Ascending aorta (tissue), 2 donors: ENCODE measurements around the gene UBE3C. TPM values are rescaled to one million over a fixed set of nuclear protein-coding genes. Genes with fewer than 3 reads are reported as not detected.

ENCODE experiments used
- DNase-seq, 2 donors: peaks; one replicate each; pipeline ENCODE4 v3.0.0-alpha.2; 2019; ENCODE audit warnings: low spot score in 2 of 2
- H3K27ac ChIP-seq, 2 donors: fragments of 200-600 bp; sonication (generic); one replicate each; pipeline ENCODE4 v1.5.1; 2016 to 2017; ENCODE audit warnings: mild to moderate bottlenecking in 1 of 2
- H3K27me3 ChIP-seq: fragments of 200-600 bp; sonication (generic); one replicate; pipeline ENCODE4 v1.5.1; 2017
- H3K36me3 ChIP-seq, 2 donors: fragments of 200-600 bp; sonication (generic); one replicate each; pipeline ENCODE4 v1.5.1; 2016
- H3K4me1 ChIP-seq, 2 donors: fragments of 200-600 bp; sonication (generic); one replicate each; pipeline ENCODE4 v1.5.1; 2016 to 2017; ENCODE audit warnings: mild to moderate bottlenecking in 1 of 2
- H3K4me3 ChIP-seq, 2 donors: fragments of 200-600 bp; sonication (generic); one replicate each; pipeline ENCODE4 v1.5.1; 2016 to 2017; ENCODE audit warnings: mild to moderate bottlenecking in 1 of 2
- H3K9me3 ChIP-seq, 2 donors: fragments of 200-600 bp; sonication (generic); one replicate each; pipeline ENCODE4 v1.5.1; 2016
- CTCF ChIP-seq, 3 experiments: fragments of 200-600 bp in 2 of 3; fragments of 450-650 bp in 1 of 3; sonication (generic) in 2 of 3; IDR thresholded peaks; one replicate each; pipeline ENCODE4 v1.5.1; 2016 to 2019; ENCODE audit warnings: antibody characterized with exemption in 3 of 3, mild to moderate bottlenecking in 1 of 3, moderate library complexity in 1 of 3
- intact Hi-C: fragments of 100-400 bp; cut with DNase I; formaldehyde crosslinking; loops from one replicate; pipeline ENCODE4 v1.15.1; 2023
- total RNA-seq: library from RNA; depleted of rRNA; stranded (reverse); fragments of >200 nt; gene quantifications from one replicate; pipeline ENCODE4 v1.1.0, GENCODE V29; 2016

The UBE3C gene
- total RNA-seq, 1 donor from 2014 or later: 31.7 TPM

- intact Hi-C loops: no loop called here
- no peaks in the 10 kb centered on the region for H3K27me3 ChIP-seq
- H3K9me3 ChIP-seq: no peaks in the 10 kb centered on the region
- H3K27ac ChIP-seq: no peak overlapping the region
- H3K36me3 ChIP-seq: no peaks in the 10 kb centered on the region
- peaks cover 5 to 8% of the 10 kb centered on the region in 2 donors for H3K4me1 ChIP-seq
- TF ChIP-seq CTCF (IDR thresholded peaks at IDR 0.05): no peak
- no peak for DNase-seq
- no peak overlapping the region for H3K4me3 ChIP-seq
Measured at GRCh38 chr7:157278167-157278790, 139.6 kb downstream of the UBE3C start.

GRCh38 chr7:157278791-157279724, 140.3 kb downstream of the UBE3C start:
- Histone ChIP-seq H3K36me3 (no peaks in the 10 kb centered on the region), H3K9me3 (no peaks in the 10 kb centered on the region), H3K4me3 (peak overlapping the region; percentile 59 to 72), H3K27ac (no peak overlapping the region), H3K4me1 (peaks cover 0 to 3% of the 10 kb centered on the region in 2 donors), H3K27me3 (no peaks in the 10 kb centered on the region)
- DNase-seq: no peak
- intact Hi-C loops: no loop called here
- TF ChIP-seq CTCF (IDR thresholded peaks at IDR 0.05): no peak

DNA sequence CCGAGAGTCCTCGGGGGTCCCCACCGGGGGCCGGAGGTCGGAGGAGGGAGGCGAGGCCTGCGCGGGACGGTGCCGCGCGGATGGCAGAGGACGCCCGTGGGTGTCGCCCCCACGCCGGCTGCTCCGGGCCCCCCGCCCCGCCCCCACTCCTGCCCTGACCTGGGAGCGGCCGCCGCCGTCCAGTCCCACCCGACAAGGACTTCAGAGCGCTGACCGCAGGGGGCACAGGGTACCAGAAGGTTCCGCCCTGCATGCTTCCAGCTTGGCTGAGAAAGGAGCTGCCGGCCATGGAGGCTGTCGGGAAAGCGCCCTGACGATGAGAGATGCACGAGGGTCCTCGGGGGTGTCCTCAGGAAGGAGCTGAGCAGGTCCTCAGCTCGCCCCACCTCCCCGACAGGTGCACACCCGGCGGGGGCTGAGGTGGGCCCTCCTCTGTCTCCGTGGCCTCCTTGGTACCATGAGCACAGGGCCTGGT, 141.1 kb downstream of the UBE3C start:
- DNase-seq: no peak
- TF ChIP-seq CTCF (IDR thresholded peaks at IDR 0.05): no peak
- Histone ChIP-seq H3K9me3 (peaks cover 0 to 5% of the 10 kb centered on the region in 2 donors), H3K4me3 (peak overlapping the region; percentile 59 to 72), H3K36me3 (no peaks in the 10 kb centered on the region), H3K27me3 (no peaks in the 10 kb centered on the region), H3K27ac (no peak overlapping the region), H3K4me1 (peaks cover 0 to 3% of the 10 kb centered on the region in 2 donors)
- intact Hi-C loops: no loop called here

DNA sequence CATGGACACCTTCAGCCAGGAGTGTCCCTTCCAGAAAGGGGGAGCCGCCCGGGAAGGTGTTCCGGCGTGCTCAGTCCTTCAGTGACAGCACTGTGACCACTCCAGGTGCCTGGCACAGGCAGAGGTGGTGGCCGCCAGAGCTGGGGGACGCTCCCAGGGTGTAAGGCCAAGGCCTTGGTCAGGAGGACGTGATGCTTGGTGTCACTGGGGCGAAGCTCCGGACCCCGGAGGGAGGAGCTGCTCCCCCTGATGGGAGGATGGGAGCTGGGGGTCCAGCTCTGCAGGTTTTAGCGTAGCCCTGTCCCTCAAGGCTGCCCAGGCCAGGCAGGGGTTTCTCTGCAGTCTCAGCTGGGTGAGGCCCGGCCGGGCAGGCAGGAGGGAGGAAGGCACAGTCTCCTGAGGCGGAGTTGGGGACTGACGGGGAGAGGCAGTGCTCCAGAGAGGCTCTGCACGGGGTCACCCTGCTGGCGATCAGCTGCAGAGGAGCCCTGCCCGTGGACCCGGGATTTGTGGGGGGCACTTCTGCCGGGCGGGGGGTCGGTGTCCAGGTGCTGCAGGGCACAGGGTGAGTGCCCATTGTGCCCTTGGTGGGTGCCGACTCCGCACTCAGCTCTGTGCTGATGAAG, 141.6 kb downstream of the UBE3C start:
- peaks cover 0 to 3% of the 10 kb centered on the region in 2 donors for H3K4me1 ChIP-seq
- H3K36me3 ChIP-seq: no peaks in the 10 kb centered on the region
- H3K9me3 ChIP-seq: peaks cover 0 to 5% of the 10 kb centered on the region in 2 donors
- TF ChIP-seq CTCF (IDR thresholded peaks at IDR 0.05): no peak
- no peaks in the 10 kb centered on the region for H3K27me3 ChIP-seq
- DNase-seq: no peak
- intact Hi-C loops: no loop called here
- no peak overlapping the region for H3K27ac ChIP-seq
- H3K4me3 ChIP-seq: peak overlapping the region; percentile 59 to 72

DNA sequence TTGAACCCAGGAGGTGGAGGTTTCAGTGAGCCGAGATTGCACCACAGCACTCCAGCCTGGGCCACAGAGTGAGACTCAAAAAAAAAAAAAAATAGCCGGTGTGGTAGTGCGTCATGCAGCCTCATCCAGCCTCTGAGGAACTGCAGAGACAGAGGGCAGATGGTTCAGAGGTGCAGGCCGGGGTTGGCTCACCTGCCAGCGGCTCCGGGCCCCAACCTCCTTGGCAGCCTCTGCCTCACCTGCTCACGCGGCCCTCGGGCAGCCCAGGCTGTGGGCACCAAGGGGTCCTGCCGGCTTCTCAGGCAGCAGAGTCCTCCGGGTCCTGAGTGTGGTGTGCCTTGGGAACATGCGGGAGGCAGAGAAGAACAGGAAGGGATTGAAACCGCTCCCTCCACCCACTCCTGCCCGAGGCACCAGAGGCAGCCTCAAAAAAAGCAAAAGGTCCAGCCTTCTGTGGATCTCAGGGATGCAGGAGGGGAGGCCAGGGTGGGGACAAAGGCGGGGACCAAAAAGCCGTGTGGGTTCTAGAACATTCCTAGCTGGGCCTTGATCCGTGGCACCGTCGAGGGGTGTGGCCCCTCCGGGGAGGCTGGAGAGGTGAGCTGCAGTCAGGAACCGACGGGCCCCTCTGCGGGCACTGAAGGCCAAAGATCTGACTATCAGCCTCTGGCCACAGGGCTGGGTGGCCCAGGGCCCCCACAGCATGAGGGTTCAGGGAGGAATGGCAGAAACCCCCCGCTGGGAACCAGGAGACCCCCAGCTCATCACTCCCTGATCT, 142.7 kb downstream of the UBE3C start:
- intact Hi-C loops: no loop called here
- Histone ChIP-seq H3K9me3 (peaks cover 0 to 5% of the 10 kb centered on the region in 2 donors), H3K27ac (no peak overlapping the region), H3K36me3 (no peaks in the 10 kb centered on the region), H3K27me3 (no peaks in the 10 kb centered on the region), H3K4me3 (no peak overlapping the region), H3K4me1 (peaks cover 0 to 3% of the 10 kb centered on the region in 2 donors)
- TF ChIP-seq CTCF (IDR thresholded peaks at IDR 0.05): no peak
- no peak for DNase-seq
